GM12872 (cell line): ENCODE measurements around the gene FAM78A.

Source experiments
- CTCF ChIP-seq: IDR thresholded peaks from 3 replicates; pipeline ENCODE4 v1.5.1; 2011; ENCODE audit warnings: low read depth, mild to moderate bottlenecking, low read length, moderate library complexity; ENCODE audit not compliant: insufficient read depth

Gene FAM78A, protein sequence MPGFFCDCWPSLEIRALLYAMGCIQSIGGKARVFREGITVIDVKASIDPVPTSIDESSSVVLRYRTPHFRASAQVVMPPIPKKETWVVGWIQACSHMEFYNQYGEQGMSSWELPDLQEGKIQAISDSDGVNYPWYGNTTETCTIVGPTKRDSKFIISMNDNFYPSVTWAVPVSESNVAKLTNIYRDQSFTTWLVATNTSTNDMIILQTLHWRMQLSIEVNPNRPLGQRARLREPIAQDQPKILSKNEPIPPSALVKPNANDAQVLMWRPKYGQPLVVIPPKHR

DNA sequence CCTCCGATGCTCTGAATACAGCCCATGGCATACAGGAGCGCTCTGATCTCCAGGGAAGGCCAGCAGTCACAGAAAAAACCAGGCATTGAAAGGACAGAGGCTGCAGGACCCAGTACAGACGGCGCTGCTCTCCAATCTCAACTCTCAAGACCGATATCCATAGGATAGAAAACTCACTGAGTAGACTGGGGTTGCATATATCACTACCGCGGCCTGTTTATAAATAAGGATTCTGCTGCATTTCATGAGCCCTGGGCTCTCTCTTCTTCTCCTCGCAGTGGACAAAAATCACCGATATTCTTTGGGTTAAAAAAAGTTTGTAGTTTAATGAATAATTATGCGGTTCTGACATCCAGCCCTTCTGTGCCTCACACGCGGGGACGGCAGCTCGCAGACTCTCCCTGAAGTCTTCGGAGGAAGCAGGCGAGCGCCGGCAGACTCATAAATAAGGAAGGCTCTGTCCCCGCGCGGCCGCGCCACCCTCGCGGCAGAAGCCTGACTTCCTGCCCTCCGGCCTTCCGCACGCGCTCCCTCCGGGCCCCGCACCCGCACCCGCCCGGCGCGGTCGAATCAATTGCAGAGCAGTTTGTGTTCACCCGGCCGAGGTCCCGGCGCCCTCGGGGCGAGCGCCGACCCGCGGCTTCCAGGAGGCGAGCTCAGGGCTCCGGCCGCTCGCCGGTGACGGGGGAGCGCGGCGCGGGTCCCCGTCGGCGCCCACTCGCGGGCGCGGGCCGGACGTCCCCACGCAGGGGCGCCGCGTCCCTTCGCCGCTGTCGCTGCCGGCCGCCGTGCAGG, at the start of gene FAM78A:
FAM78A (minus strand) TSS at position 417 of the 795 bp plus-strand sequence; CDS start at position 86, 331 bp downstream.
- no peak for TF ChIP-seq CTCF

DNA sequence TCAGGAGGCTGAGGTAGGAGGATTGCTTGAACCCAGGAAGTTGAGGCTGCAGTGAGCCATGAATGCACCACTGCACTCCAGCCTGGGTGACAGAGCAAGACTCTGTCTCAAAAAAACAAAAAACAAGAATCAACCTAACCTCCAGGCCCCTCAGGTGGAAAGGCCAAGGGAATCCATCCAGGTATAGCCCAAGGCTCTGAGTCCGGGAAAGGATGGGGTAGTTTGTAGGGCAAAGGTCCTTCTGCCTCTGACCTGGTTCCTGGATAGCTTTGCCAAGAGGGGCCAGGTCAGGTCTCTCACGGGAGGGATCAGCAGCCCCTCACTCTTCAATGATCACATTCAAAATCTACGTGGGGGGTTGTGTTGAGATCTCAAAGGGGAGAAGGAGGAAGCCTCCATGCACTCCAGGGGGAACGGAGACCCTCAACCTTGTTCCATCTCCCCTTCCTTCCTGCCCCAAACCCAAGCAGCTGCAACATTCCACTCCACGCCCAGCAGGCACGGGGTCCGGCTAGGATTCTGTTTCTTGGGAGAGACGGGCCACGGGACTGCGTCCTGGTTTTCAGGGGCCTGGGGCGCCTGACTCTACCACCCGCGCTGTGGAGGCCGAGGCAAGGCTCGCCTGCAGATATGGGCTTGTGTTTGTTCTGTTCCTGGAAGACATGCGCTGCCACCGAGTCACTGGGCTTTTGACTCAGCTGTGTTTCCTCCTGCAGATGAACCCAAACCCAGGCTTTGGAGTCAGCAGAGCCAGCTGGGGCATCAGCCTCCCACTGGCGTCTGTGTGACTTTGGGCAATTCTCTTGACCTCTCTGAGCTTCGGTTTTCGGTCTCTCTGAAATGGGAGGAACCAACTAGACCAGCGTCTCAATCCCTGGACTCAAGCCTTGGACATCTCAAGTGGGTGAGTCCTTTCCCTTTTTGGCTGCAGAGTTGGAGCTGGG, 48.7 kb upstream of the FAM78A start:
- no peak for TF ChIP-seq CTCF

DNA sequence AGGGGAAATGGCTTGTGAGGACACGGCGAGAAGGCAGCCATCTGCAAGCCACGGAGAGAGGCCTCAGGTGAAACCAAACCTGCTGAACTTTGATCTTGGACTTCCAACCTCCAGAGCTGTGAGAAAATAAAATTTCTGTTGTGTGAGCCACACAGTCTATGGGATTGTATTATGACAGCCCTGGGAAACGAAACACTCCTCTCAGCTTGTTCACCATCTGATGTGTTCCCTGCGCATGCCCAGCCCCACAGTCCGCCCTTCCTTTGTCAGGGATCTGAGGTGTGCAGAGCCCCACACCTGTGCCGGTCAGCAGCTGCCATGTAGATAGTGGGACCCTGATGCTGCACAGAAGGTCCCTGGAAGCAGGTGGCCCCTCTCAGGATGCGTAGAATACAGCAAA, 47.3 kb upstream of the FAM78A start:
- TF ChIP-seq CTCF: no peak

- TF ChIP-seq CTCF: no peak
These were observed 43.8 kb upstream of the FAM78A start for GRCh38 chr9:131320031-131320685.

- no peak for TF ChIP-seq CTCF
These were observed 43.2 kb upstream of the FAM78A start for GRCh38 chr9:131319486-131319885.

- TF ChIP-seq CTCF: no peak
These were observed 42.1 kb upstream of the FAM78A start for GRCh38 chr9:131318231-131319085.
